Endometrium (tissue), 2 donors: ENCODE measurements around the gene ZBTB44.
A peak's percentile ranks its signal among the peaks of the same experiment; 100 is the strongest.

Source experiments
- FAIRE-seq: peaks from 2 replicates; lab custom pipeline; 2012; peaks lifted over from hg19 to GRCh38; lab: Jason Lieb, UNC
- donor health status: control.
- donor health status: control.

The ZBTB44 gene

DNA sequence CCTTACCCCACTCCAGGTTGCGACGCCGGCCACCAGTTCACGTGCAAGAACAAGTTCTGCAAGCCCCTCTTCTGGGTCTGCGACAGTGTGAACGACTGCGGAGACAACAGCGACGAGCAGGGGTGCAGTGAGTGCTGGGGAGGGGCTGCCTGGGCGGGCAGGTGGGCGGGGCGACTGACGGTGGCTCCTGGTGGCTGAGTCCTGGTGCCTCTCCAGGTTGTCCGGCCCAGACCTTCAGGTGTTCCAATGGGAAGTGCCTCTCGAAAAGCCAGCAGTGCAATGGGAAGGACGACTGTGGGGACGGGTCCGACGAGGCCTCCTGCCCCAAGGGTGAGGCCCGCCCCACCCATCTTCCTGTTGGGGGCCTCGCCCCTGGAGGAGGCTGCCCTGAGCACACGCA, 116.4 kb downstream of the ZBTB44 start:
- FAIRE-seq = no peak

- FAIRE-seq = no peak
Measured at GRCh38 chr11:130197386-130198035, 117.2 kb downstream of the ZBTB44 start.

GRCh38 chr11:130194241-130195023, 120.3 kb downstream of the ZBTB44 start:
- no peak for FAIRE-seq

DNA sequence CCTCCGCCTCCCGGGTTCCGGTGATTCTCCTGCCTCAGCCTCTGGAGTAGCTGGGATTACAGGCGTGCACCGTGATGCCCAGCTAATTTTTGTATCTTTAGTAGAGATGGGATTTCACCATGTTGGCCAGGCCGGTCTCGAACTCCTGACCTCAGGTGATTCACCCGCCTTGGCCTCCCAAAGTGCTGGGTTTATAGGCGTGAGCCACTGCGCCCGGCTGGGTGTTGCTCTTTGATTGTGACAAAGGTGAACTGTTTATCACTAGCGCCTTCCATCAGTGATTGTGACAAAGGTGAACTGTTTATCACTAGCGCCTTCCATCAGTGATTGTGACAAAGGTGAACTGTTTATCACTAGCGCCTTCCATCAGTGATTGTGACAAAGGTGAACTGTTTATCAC, 121.2 kb downstream of the ZBTB44 start:
- peak; percentile 87 for FAIRE-seq

DNA sequence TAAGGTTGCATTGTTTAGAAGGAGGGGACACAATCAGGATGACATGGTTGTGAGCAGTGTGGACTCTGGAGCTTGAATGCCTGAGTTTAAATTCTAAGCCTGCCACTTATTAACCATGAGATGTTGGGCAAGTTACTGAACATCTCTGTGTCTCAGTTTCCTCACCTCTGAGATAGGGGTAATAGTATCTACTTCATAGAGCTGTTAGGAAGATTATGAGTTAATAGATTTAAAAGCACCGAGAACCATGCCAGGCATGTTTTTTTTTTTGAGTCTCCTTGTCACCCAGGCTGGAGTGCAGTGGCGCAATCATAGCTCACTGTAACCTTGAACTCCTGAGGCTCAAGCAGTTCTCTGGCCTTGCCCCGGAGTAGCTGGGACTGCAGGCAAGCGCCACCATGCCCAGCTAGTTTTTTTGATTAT, 121.9 kb downstream of the ZBTB44 start:
- no peak for FAIRE-seq

DNA sequence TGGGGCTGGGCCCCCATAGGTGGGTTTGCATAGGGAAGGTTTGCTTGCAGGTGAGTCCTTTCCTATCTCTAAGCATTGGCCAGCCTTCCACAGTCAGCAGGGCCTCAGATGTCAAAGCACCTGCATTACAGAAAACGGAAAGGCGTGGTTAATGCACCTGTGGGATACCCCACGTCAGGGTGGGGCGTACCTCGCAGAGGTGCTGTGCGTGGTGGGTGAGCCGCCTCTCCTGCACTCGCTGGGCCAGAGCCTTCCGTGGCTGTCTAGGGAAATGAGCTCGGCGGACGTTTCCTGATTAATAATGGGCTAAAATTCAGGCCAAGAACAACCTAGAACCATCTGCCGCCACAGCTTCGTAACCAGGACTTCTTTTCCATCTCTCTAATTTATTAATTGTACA, 122.8 kb downstream of the ZBTB44 start:
- no peak for FAIRE-seq

- no peak for FAIRE-seq
Measured at GRCh38 chr11:130190371-130190881, 124.3 kb downstream of the ZBTB44 start.

GRCh38 chr11:130189492-130190210, 125.1 kb downstream of the ZBTB44 start:
- no peak for FAIRE-seq

DNA sequence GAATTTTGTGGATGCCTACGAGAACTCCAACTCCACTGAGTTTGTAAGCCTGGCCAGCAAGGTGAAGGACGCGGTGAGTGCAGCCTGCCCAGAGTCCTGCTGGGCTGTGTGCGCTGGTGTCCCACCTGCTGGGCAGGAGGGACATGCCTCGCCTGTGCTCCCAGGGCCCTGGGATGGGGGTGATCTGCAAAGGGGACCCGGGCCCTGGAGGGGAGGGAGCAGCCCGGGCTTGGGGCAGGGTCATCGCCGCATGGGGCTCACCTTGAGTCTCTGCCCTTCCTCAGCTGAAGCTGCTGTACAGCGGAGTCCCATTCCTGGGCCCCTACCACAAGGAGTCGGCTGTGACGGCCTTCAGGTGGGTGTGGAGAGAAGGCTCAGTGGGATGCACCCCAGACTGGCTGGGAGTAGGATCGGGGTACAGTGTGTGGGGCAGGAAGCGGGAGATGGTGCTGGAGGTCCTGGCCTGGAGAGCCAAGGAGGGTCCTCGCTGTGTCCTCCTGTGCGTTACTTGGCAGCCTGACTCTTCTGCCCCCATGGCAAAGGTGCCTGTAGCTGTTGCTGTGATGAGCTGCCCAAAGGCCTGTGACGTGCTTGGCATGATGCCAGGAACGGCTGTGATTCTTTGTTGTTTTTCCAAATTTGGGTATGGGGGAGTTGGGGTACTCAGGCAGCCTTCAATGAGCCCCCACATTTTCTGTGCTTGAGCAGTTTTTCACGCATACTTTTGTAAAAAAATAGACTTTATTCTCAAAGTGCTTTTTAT, 126.0 kb downstream of the ZBTB44 start:
- no peak for FAIRE-seq

GRCh38 chr11:130188047-130188446, 126.7 kb downstream of the ZBTB44 start:
- FAIRE-seq = no peak

- FAIRE-seq = no peak
Measured at GRCh38 chr11:130187096-130187495, 127.6 kb downstream of the ZBTB44 start.

DNA sequence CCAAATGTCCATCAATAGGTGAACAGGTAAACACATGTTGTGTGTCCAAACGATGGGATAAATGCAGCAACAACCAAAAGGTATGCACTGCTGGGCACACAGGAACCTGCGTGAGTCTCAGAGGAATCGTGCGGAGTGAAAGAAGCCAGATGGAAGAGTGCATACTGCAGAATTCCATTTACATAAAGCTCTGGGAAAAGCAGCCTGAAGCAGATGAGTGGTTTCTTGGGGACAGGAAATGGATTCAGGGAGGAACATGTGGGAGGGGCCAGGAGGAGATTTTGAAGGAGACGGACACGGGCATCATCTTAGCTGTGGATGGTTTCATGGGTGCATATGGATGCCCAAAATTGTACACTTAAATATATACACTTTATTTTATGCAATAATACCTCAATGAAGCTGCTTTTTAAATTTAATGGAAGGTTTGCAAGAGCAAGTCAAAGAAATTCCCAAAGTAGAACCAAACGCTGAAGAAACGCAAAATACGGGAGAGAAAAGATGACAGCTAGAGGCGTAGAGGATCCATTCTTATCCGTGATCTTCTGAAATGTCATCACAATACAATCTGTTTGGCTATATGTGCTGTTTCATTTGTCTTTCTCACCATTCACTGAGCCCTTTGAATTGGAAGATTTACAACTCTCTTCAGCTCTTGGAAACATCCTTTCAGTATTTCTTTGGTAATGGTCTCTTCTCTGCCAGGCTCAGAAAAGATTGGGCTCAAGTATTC, 130.7 kb downstream of the ZBTB44 start:
- FAIRE-seq = no peak

GRCh38 chr11:130181295-130182272, 133.1 kb downstream of the ZBTB44 start:
- no peak for FAIRE-seq

- no peak for FAIRE-seq
Measured at GRCh38 chr11:130180896-130181294, 133.8 kb downstream of the ZBTB44 start.

DNA sequence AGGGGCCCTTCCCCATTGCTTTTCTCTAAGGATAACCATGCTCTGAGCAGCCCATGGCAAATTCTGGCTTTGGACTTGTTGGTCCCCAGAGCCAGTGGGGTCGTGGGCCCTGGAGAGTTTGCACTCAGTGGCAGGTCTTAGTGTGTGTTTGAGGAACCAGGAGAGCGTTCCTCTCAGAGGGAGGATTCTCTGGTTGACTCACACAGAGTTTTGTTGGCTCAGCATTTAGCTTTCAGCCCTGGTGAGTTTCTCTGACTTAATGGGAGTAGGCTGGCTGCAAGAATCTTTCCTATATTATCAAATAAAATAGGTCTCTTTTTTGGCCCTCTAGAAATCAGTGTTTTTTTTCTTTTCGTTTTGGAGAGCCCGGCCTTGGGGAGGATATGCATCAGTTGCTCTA, 134.2 kb downstream of the ZBTB44 start:
- no peak for FAIRE-seq

GRCh38 chr11:130179396-130180306, 135.1 kb downstream of the ZBTB44 start:
- no peak for FAIRE-seq

DNA sequence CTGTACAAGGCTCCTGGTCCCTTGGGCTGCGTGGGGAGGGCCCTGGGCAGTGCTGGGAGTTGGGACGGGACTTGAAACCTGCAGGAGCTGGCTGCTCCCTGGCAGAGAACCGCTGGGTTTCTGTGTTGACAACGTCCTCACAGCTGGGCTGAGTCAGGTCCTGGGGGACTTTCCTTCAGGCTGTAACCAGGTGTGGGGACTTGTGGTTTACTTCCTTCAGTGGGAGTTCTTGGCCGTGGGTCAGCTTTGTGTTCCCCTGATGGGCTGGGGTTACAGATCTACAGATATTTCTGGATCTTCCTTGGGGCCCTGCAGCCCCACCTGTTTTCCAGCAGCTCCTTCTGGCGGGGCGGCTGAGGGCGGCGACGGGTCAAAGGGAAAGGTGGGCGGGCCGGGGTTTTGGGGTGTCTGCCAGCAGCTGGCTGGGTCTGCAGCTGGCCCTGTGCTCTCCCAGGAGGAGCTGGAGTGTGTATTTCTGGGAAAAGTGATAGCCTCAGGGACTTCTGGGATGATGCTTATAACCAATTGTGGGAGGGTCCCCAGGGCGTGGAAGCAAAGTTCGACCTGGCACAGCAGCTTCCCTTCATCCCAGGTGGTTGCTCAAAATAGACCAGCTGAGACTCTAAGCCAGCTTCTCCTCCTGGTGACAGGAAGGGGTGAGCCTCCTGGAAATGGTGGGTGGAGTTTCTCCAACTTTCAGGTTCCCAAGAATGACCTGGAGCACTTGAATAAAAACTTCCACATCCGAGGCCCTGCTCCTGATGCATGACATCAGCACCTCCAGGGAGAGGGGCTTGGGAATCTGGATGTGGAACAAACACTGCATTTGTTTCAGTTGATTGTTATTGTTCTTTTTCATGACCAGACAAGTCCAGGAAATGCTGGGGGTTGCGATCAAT, 136.0 kb downstream of the ZBTB44 start:
- no peak for FAIRE-seq

- FAIRE-seq = no peak
Measured at GRCh38 chr11:130177782-130178181, 136.9 kb downstream of the ZBTB44 start.
